Cardiac septum (tissue), 1 donor: ENCODE data around the gene FGD5. TPM values are rescaled to one million over a fixed set of nuclear protein-coding genes. Genes with fewer than 3 reads are reported as not detected.

Source experiments
- DNase-seq: peaks from one replicate; pipeline ENCODE4 v3.0.0-alpha.2; 2020; ENCODE audit warnings: low spot score
- intact Hi-C: fragments of 100-400 bp; cut with DNase I; formaldehyde crosslinking; loops from one replicate; pipeline ENCODE4 v1.14.0; 2022
- total RNA-seq: library from RNA; stranded (reverse); fragmentation: NEBNext Ultra II Directional; extraction: Animal tissue kit (Norgen Biotek cat#: 25700); gene quantifications from one replicate; pipeline ENCODE4 v1.2.1, GENCODE V29; 2021
- donor health status: DM: no; HTN: no; CAD: no.

FGD5 gene
- total RNA-seq, 1 donor from 2014 or later: 15.6 TPM

- intact Hi-C loops: no loop called here
- no peak for DNase-seq
Measured at GRCh38 chr3:14935592-14936345, 117.0 kb downstream of the FGD5 start.

DNA sequence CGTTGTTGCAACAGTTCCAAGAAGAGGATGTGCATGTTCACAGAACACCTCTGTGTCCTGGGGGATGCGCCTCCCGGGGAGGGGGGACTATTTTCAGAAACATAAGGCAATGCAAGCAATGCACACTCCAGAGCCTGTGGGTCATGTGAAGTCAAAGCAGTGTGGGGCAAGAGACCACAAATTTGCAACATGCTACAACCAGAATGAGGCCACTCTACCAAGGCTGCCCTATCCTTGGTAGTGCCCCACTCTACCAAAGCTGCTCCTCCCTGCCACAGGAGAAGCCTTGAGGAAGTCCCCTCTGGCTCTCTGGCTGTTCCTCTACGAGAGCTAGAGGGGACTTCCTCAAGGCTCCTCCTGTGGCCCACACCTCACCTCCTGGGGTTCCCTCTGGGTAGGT, 120.2 kb downstream of the FGD5 start:
- DNase-seq: no peak

GRCh38 chr3:14941871-14942270, 123.1 kb downstream of the FGD5 start:
- DNase-seq: no peak
- intact Hi-C loops: no loop called here

More for the DNA sequence above, 120.2 kb downstream of the FGD5 start:
- intact Hi-C loops: no loop called here

- intact Hi-C loops: no loop called here
Measured at GRCh38 chr3:14943042-14943441, 124.3 kb downstream of the FGD5 start.

DNA sequence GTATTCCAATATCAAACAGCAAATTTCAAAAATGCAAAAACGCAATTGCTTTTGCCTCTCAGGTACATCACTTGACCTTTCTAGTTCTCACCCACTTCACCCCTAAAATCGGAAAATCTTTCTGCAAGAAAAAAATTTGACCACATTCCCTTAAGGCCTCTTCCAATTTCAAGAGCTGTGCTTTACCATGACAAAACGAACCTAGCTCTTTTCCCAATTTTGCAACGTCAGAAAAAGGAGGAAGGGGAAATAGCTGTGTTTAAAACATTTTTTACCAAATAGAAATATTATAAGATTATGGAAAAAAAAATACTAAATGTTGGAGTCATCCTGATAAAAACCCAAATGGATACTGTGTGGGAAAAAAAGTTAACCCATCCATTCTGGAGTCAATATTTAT, 127.5 kb downstream of the FGD5 start:
- intact Hi-C loops: loop anchor here (2.0 to 5.0 kb wide), 2 partner anchors 46 to 119 kb away; partner anchors contain the start of gene MRPS25

More at GRCh38 chr3:14943042-14943441, 124.3 kb downstream of the FGD5 start:
- DNase-seq: no peak

DNA sequence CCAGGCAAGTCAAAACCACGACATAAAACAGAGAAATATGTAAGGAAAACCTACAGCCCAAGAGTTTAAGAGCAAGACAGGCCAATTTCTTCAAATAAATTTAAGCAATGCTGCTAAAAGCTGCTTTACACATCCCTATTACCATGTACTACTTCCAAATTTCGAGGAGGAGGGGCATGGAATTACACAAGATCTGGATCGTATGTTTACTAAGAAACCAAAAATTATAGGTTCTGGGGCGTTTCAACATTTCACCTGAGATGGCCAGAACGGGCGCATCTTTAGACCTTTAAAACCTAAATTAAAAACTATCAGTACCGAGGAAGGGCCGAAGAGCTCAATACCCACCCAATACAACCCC, 128.0 kb downstream of the FGD5 start:
- no peak for DNase-seq
- intact Hi-C loops: loop anchor here (2.0 to 5.0 kb wide), 2 partner anchors 46 to 118 kb away; partner anchors contain the start of gene MRPS25

More for the DNA sequence above, 127.5 kb downstream of the FGD5 start:
- DNase-seq: no peak

DNA sequence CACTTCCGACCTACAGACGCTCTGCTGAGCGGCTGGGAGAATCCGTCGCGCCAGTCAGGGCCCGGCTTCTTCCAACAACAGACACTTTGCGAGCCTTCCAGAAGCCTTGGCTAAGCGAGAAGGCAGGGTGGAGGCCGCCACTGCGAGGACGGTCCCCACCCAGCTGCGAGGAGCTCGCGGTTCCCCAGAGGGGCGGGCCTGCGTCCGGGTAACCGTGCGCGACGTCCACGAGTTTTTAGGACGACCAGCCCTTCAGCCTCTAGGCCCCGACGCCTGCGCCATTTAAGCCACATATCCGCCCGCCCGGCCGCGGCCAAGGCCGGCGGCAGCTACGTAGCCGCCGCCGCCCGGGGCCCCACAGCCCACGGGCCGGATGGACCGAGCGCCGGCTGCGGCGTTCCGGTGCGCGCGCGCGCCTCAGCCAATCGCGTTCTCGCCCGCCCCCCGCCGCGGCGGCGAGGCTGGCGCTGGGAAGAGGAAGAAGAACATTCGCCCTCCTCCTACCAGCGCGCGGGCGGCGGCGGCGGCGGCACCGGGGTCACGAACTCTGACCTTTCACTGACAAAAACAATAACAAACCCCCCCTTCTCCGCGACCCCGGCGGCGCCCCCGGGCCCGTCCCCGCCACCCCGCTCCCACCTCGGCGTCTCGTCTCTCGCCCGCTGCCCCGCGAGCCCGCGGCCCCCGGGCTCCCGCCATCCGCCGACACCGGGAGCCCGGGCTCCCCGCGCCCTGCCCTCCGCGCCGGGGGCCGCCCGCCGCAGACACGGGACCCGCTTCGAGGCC, 128.5 kb downstream of the FGD5 start, which contains the start of gene NR2C2:
NR2C2 (plus strand) TSS at position 484 of the 786 bp plus-strand sequence. CDS start 56,332 bp downstream, outside the sequence.
- intact Hi-C loops: loop anchor here (2.0 to 5.0 kb wide), 2 partner anchors 45 to 118 kb away; partner anchors contain the start of gene MRPS25
- peak; percentile 95 for DNase-seq

GRCh38 chr3:14947886-14948608, 129.3 kb downstream of the FGD5 start:
- intact Hi-C loops: loop anchor here (2.0 to 5.0 kb wide), 2 partner anchors 44 to 117 kb away; partner anchors contain the start of gene MRPS25
- peak; percentile 99 for DNase-seq

- intact Hi-C loops: loop anchor here (5.0 kb wide), 1 partner anchor 44 kb away; no protein-coding TSS in a partner anchor
- DNase-seq: no peak
Measured at GRCh38 chr3:14948609-14949038, 129.9 kb downstream of the FGD5 start.

DNA sequence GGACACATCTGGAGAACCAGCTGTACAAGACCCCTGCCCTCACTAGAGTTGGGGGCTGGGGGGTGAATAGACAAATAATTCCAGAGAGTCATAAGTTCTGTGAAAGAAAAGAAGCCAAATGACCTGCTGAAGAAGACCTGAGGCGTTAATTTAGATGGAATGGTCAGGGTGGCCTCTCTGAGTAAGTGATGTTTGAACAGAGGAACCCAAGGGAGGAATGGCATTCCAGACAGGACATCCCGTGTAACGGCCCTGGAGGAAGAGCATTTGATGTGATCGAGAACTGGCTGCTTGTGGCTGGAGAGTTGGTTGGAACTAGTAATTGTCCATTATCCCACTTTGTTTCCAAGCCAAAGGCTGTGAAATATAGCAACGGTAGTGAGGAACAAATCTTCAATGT, 130.4 kb downstream of the FGD5 start:
- DNase-seq: no peak
- intact Hi-C loops: loop anchor here (5.0 kb wide), 1 partner anchor 43 kb away; no protein-coding TSS in a partner anchor

- no peak for DNase-seq
- intact Hi-C loops: no loop called here
Measured at GRCh38 chr3:14950274-14950673, 131.5 kb downstream of the FGD5 start.

DNA sequence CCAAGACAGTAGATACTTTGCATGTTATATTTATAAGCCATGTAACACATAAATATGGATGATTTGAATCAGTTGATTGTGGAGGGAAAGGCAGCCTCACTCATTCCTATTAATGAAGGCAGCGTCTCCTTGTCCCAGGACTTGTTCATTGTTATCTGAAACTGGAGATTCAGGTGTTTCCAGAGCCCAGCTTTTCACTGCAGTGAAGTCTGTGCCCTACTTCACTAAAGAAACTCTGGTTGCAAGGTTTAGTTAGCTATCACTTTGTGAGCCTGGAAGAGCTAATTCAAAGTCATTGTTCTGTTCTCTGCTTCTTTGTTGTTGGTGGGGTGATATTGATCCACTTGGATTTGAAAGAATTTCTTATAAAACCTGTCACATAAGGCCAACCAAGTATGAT, 138.4 kb downstream of the FGD5 start:
- intact Hi-C loops: no loop called here
- no peak for DNase-seq

- intact Hi-C loops: no loop called here
- DNase-seq: no peak
Measured at GRCh38 chr3:14957925-14958324, 139.2 kb downstream of the FGD5 start.

DNA sequence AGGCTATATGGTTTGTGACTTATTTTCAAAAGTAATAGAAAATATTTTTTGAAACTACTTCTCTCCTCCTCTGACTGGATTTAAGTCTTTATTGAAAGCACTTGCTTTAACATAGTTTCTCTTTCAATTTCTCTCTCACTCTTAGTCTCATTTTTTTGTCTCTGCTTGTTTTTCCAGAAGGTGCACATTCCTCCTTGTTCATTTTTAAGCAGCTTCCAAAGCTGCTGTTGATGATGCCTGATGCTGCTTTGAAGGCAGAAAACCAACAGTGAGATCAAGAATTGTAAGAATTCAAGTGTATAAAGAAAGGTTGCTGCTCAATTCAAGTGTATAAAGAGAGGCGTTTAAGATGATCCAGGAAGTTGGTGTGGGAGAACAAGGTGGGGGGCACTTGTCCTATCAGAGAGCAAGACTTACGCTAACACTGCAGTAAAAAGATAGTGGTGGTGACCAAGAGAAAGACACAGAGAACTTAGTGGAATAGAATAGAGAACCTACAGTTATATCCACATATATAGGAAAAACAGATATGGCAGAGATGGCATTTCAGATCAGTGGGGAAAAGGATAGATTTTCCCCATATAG, 140.7 kb downstream of the FGD5 start:
- DNase-seq: no peak
- intact Hi-C loops: no loop called here

DNA sequence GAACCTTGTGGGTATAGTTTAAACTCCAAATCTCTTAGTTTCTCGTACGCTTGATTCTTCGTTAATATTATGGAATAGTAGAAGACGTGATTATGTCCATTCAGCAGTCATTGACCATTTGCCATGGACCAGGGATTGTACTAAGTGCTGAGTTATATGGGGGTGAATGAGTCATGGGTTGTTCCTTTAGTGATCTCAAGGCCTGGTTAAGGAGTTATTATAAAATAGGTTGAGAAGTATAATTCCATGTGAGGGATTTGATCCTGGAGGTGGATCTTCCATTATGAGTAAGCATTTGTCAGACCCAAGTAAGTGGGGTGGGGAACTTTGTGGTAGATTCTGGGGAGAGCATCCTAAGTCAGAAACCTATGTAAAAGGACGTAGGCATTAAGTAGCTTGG, 144.0 kb downstream of the FGD5 start:
- intact Hi-C loops: no loop called here

DNA sequence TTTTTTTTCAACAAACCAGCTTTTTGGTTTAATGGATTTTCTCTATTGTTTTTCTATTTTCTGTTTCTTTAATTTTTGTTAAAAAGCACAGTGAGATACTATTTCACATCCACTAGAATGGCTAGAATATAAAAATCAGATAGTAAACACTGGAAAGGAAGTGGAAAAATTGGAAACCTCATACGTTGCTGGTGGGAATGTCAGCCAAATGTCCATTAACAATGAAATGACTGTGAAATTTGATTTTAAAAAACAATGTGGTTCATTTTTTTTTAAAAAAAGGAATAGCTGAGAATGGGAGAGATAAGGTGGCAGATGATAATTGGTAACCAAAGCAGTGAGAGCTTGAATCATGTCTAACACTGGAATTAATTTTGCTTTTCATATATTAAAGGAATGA, 148.5 kb downstream of the FGD5 start:
- no peak for DNase-seq
- intact Hi-C loops: no loop called here

More for the DNA sequence above, 144.0 kb downstream of the FGD5 start:
- DNase-seq: no peak

- intact Hi-C loops: no loop called here
- DNase-seq: no peak
Measured at GRCh38 chr3:14969671-14970070, 150.9 kb downstream of the FGD5 start.

DNA sequence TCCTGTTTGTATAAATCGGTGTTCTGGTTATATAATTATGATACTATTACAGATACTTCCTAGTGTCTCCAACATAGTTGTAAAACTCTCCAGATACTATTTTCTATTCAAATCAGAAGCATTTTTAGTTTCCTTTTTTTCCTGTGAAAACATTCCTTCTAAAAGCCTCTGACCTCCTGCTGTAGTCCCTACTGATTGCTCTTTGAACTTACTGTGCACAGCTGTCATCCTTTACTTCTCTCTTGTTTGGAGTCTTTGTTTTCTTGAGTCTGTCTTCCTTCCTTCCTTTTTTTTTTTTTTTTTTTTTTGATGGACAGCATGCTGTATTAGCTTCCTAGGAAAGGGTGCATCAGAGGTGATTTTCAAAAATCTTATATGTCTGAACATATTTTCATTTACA, 157.6 kb downstream of the FGD5 start:
- intact Hi-C loops: no loop called here
- no peak for DNase-seq

- no peak for DNase-seq
- intact Hi-C loops: no loop called here
Measured at GRCh38 chr3:14980689-14981088, 161.9 kb downstream of the FGD5 start.
